GM10248 (cell line): Measurements from ENCODE around the gene WDR5B.

Experiments
- CTCF ChIA-PET: fragments of 300-600 bp; sonication (Branson Sonifier 250); formaldehyde crosslinking; extraction: SDS; loops from one replicate; lab custom pipeline; 2021; ENCODE audit warnings: antibody characterized with exemption; lab: Yijun Ruan, JAX
- POLR2A ChIA-PET: fragments of 350-650 bp; sonication (Branson Sonifier 250); formaldehyde crosslinking; extraction: SDS; loops from one replicate; lab custom pipeline; 2020; ENCODE audit warnings: antibody characterized with exemption; lab: Yijun Ruan, JAX
- DNase-seq: peaks from one replicate; pipeline ENCODE4 v3.0.0; 2012; ENCODE audit errors: extremely low spot score
- CTCF ChIP-seq: IDR thresholded peaks from 2 replicates; pipeline ENCODE4 v1.5.1; 2012; ENCODE audit warnings: mild to moderate bottlenecking, low read depth; ENCODE audit errors: extremely low read depth, missing control alignments, control extremely low read depth

The WDR5B gene

GRCh38 chr3:122415762-122416654 lies at the start of gene WDR5B:
WDR5B (minus strand) TSS chr3:122416062; CDS start chr3:122415528, 534 bp downstream.
- DNase-seq, result peak; percentile 97
- no peak for TF ChIP-seq CTCF

GRCh38 chr3:122464659-122465058 lies 48.8 kb upstream of the WDR5B start:
- TF ChIP-seq CTCF, result no peak
- POLR2A ChIA-PET, result no interaction called here
- DNase-seq, result no peak
- CTCF ChIA-PET, result interaction anchor here (1.0 to 1.4 kb wide), 5 partner anchors 14 to 214 kb away, joined by 3 to 4 read pairs (median 3); partner anchors contain the start of gene FAM162A

More at GRCh38 chr3:122415762-122416654, at the start of gene WDR5B:
- ChIA-PET POLR2A (interaction anchor here (0.5 to 1.4 kb wide), 4 partner anchors 32 to 783 kb away, joined by 3 to 5 read pairs (median 4); partner anchors contain the start of gene FAM162A), CTCF (interaction anchor here (1.0 to 3.0 kb wide), 8 partner anchors 11 to 314 kb away, joined by 3 to 14 read pairs (median 4); partner anchors contain the start of gene FAM162A)

DNA sequence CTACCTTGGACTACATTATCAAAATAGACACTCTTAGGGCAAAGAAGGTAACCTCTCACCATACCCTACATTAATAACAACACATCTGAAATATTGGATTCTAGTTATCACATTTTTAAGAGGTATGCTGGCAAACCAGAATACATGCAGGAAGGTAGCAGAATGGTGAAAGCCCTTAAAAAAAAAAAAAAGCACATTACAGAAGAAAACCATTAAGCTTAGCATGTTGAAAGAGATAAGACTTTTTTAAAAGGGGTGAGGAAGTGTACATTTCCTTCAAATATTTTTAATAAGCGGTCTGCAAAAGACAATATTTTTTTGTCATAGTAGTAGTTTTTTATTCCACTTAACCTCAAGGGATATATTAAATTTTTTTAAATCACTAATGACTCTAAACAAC lies 46.5 kb upstream of the WDR5B start:
- ChIA-PET CTCF (interaction anchor here (1.3 kb wide), 1 partner anchor 217 kb away, joined by 4 read pairs; no protein-coding TSS in a partner anchor), POLR2A (no interaction called here)
- no peak for TF ChIP-seq CTCF
- DNase-seq, result no peak

GRCh38 chr3:122461806-122462205 lies 45.9 kb upstream of the WDR5B start:
- ChIA-PET CTCF (interaction anchor here (1.3 kb wide), 1 partner anchor 217 kb away, joined by 4 read pairs; no protein-coding TSS in a partner anchor), POLR2A (no interaction called here)
- TF ChIP-seq CTCF, result no peak
- DNase-seq, result no peak

DNA sequence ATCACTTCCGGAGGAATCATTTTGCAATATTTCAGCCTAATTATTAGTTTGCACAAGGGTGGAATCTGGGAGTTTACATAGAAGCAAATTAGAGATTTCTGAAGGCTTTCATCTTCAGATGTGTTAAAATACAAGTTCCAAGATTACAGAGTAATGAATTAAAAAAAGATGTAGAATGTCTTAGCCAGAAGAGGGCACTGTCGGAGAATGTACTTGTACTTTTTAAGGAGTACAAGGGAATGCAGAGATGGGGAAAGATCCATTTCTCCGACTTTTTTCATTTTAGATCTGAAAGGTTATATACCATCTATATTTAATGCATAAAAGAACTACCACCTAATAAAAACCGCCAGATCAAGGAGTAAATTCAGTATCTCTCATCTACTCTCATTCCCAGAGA lies 43.1 kb upstream of the WDR5B start:
- TF ChIP-seq CTCF, result peak; percentile 33
- ChIA-PET CTCF (interaction anchor here (0.9 to 2.1 kb wide), 7 partner anchors 9 to 220 kb away, joined by 3 to 12 read pairs (median 4); no protein-coding TSS in a partner anchor), POLR2A (no interaction called here)
- no peak for DNase-seq

GRCh38 chr3:122457706-122458105 lies 41.8 kb upstream of the WDR5B start:
- DNase-seq, result no peak
- ChIA-PET POLR2A (no interaction called here), CTCF (interaction anchor here (1.0 to 2.1 kb wide), 5 partner anchors 10 to 221 kb away, joined by 3 to 12 read pairs (median 4); no protein-coding TSS in a partner anchor)
- TF ChIP-seq CTCF, result no peak
